GM18868 (cell line): ENCODE measurements around the gene MIXL1.
"Not testable (repeated sequence)": the region's sequence is repeated elsewhere in the genome, so short reads cannot be mapped to it uniquely, and the experiment has no call there.

Experiments used
- ATAC-seq: cut with Tn5 transposase; IDR thresholded peaks from one replicate; pipeline ENCODE4 v1.9.1; 2021; ENCODE audit warnings: mild to moderate bottlenecking, moderate library complexity; ENCODE audit not compliant: unreplicated experiment

The MIXL1 gene

GRCh38 chr1:226212545-226212944, 10.9 kb upstream of the MIXL1 start:
- no peak for ATAC-seq

- no peak for ATAC-seq
Measured at GRCh38 chr1:226215239-226215638, 8.2 kb upstream of the MIXL1 start.

- ATAC-seq = no peak
Measured at GRCh38 chr1:226216056-226216455, 7.4 kb upstream of the MIXL1 start.

GRCh38 chr1:226217273-226217672, 6.2 kb upstream of the MIXL1 start:
- no peak for ATAC-seq

GRCh38 chr1:226220473-226221189, 2.8 kb upstream of the MIXL1 start:
- no peak for ATAC-seq

GRCh38 chr1:226222686-226223085, 778 bp upstream of the MIXL1 start:
- no peak for ATAC-seq

- ATAC-seq = peak; percentile 91
Measured at GRCh38 chr1:226223786-226224244, 351 bp downstream of the MIXL1 start.

- ATAC-seq = no peak
Measured at GRCh38 chr1:226226601-226227000, 3.1 kb downstream of the MIXL1 start.

- ATAC-seq = peak; percentile 51
Measured at GRCh38 chr1:226233293-226233692, 9.8 kb downstream of the MIXL1 start.

GRCh38 chr1:226233806-226234205, 10.3 kb downstream of the MIXL1 start:
- no peak for ATAC-seq

- ATAC-seq = no peak
Measured at GRCh38 chr1:226236826-226237225, 13.4 kb downstream of the MIXL1 start.

- ATAC-seq = no peak
Measured at GRCh38 chr1:226239421-226239820, 16.0 kb downstream of the MIXL1 start.

GRCh38 chr1:226248091-226248490, 24.6 kb downstream of the MIXL1 start:
- ATAC-seq = no peak

- ATAC-seq = no peak
Measured at GRCh38 chr1:226248796-226249195, 25.3 kb downstream of the MIXL1 start.

- no peak for ATAC-seq
Measured at GRCh38 chr1:226250511-226250910, 27.0 kb downstream of the MIXL1 start.

- ATAC-seq = not testable (repeated sequence)
Measured at GRCh38 chr1:226252841-226253240, 29.4 kb downstream of the MIXL1 start.

GRCh38 chr1:226253933-226254332, 30.5 kb downstream of the MIXL1 start:
- ATAC-seq = no peak

GRCh38 chr1:226255380-226255779, 31.9 kb downstream of the MIXL1 start:
- no peak for ATAC-seq

- no peak for ATAC-seq
Measured at GRCh38 chr1:226261818-226262217, 38.4 kb downstream of the MIXL1 start.

GRCh38 chr1:226268421-226269124, 45.1 kb downstream of the MIXL1 start:
- ATAC-seq = no peak

GRCh38 chr1:226272233-226272902, 48.9 kb downstream of the MIXL1 start:
- ATAC-seq = not testable (repeated sequence)

- ATAC-seq = no peak
Measured at GRCh38 chr1:226274138-226274537, 50.7 kb downstream of the MIXL1 start.
